Measurements from ENCODE around the gene COL4A1.

The COL4A1 gene

GRCh38 chr13:110187641-110188161 is 119.3 kb downstream of the COL4A1 start:
- Histone ChIP-seq H3K4me3 (ENCODE audit: insufficient read depth, low read depth, low read length, poor library complexity, severe bottlenecking) (no peak overlapping the region), H3K9me3 (ENCODE audit: control insufficient read depth, low read length) (no peaks in the 10 kb centered on the region), H3K4me1 (ENCODE audit: control insufficient read depth, insufficient read depth, low read length, poor library complexity, severe bottlenecking) (no peaks in the 10 kb centered on the region), H3K27ac (ENCODE audit: insufficient read depth, low read length, poor library complexity, severe bottlenecking) (no peak overlapping the region), H3K36me3 (ENCODE audit: control insufficient read depth, insufficient read depth, low read length) (no peaks in the 10 kb centered on the region), H3K27me3 (replicated peaks; ENCODE audit: control insufficient read depth, insufficient read depth, low read length, poor library complexity, severe bottlenecking) (no peaks in the 10 kb centered on the region)
- DNase-seq, result no peak

GRCh38 chr13:110186231-110186855 is 120.6 kb downstream of the COL4A1 start:
- Histone ChIP-seq H3K4me1 (ENCODE audit: control insufficient read depth, insufficient read depth, low read length, poor library complexity, severe bottlenecking) (no peaks in the 10 kb centered on the region), H3K27ac (ENCODE audit: insufficient read depth, low read length, poor library complexity, severe bottlenecking) (no peak overlapping the region), H3K4me3 (ENCODE audit: insufficient read depth, low read depth, low read length, poor library complexity, severe bottlenecking) (no peak overlapping the region), H3K27me3 (replicated peaks; ENCODE audit: control insufficient read depth, insufficient read depth, low read length, poor library complexity, severe bottlenecking) (no peaks in the 10 kb centered on the region), H3K9me3 (ENCODE audit: control insufficient read depth, low read length) (no peaks in the 10 kb centered on the region), H3K36me3 (ENCODE audit: control insufficient read depth, insufficient read depth, low read length) (no peaks in the 10 kb centered on the region)
- DNase-seq, result no peak

GRCh38 chr13:110185696-110186095 is 121.3 kb downstream of the COL4A1 start:
- H3K4me3 ChIP-seq (ENCODE audit: insufficient read depth, low read depth, low read length, poor library complexity, severe bottlenecking), result no peak overlapping the region

GRCh38 chr13:110183910-110184309 is 123.0 kb downstream of the COL4A1 start:
- no peaks in the 10 kb centered on the region for H3K4me1 ChIP-seq (ENCODE audit: control insufficient read depth, insufficient read depth, low read length, poor library complexity, severe bottlenecking)
- H3K9me3 ChIP-seq (ENCODE audit: control insufficient read depth, low read length), result no peaks in the 10 kb centered on the region
- no peak for DNase-seq
- H3K4me3 ChIP-seq (ENCODE audit: insufficient read depth, low read depth, low read length, poor library complexity, severe bottlenecking), result no peak overlapping the region
- no peaks in the 10 kb centered on the region for H3K36me3 ChIP-seq (ENCODE audit: control insufficient read depth, insufficient read depth, low read length)
- H3K27ac ChIP-seq (ENCODE audit: insufficient read depth, low read length, poor library complexity, severe bottlenecking), result no peak overlapping the region
- H3K27me3 ChIP-seq (replicated peaks; ENCODE audit: control insufficient read depth, insufficient read depth, low read length, poor library complexity, severe bottlenecking), result no peaks in the 10 kb centered on the region

More at GRCh38 chr13:110185696-110186095, 121.3 kb downstream of the COL4A1 start:
- Histone ChIP-seq H3K27ac (ENCODE audit: insufficient read depth, low read length, poor library complexity, severe bottlenecking) (no peak overlapping the region), H3K27me3 (replicated peaks; ENCODE audit: control insufficient read depth, insufficient read depth, low read length, poor library complexity, severe bottlenecking) (no peaks in the 10 kb centered on the region), H3K9me3 (ENCODE audit: control insufficient read depth, low read length) (no peaks in the 10 kb centered on the region), H3K36me3 (ENCODE audit: control insufficient read depth, insufficient read depth, low read length) (no peaks in the 10 kb centered on the region), H3K4me1 (ENCODE audit: control insufficient read depth, insufficient read depth, low read length, poor library complexity, severe bottlenecking) (no peaks in the 10 kb centered on the region)
- DNase-seq, result no peak

GRCh38 chr13:110182461-110182860 is 124.5 kb downstream of the COL4A1 start:
- no peak overlapping the region for H3K27ac ChIP-seq (ENCODE audit: insufficient read depth, low read length, poor library complexity, severe bottlenecking)
- no peaks in the 10 kb centered on the region for H3K9me3 ChIP-seq (ENCODE audit: control insufficient read depth, low read length)
- no peaks in the 10 kb centered on the region for H3K27me3 ChIP-seq (replicated peaks; ENCODE audit: control insufficient read depth, insufficient read depth, low read length, poor library complexity, severe bottlenecking)
- DNase-seq, result no peak
- H3K4me1 ChIP-seq (ENCODE audit: control insufficient read depth, insufficient read depth, low read length, poor library complexity, severe bottlenecking), result no peaks in the 10 kb centered on the region
- no peak overlapping the region for H3K4me3 ChIP-seq (ENCODE audit: insufficient read depth, low read depth, low read length, poor library complexity, severe bottlenecking)
- no peaks in the 10 kb centered on the region for H3K36me3 ChIP-seq (ENCODE audit: control insufficient read depth, insufficient read depth, low read length)

DNA sequence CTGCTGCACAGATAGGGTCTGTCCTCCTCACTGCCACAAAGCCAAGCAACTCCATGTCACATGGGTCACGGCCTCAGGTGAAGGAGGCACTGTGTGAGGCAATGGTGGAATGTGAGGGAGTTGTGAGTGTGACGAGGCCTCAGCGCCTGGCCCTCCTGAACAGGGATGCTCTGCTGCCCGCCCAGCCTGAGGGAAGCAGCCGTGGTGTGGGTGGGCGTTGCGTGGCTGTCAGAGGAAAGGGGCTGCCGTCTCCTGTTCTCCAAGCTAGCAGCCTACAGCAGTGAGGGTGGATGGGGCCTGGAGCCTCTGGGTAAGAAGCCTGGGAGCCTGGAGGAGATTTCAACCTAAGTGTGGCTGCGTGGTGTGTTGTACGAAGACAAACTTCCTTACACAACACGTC is 125.0 kb downstream of the COL4A1 start:
- Histone ChIP-seq H3K4me3 (ENCODE audit: insufficient read depth, low read depth, low read length, poor library complexity, severe bottlenecking) (no peak overlapping the region), H3K4me1 (ENCODE audit: control insufficient read depth, insufficient read depth, low read length, poor library complexity, severe bottlenecking) (no peaks in the 10 kb centered on the region), H3K36me3 (ENCODE audit: control insufficient read depth, insufficient read depth, low read length) (no peaks in the 10 kb centered on the region), H3K27me3 (replicated peaks; ENCODE audit: control insufficient read depth, insufficient read depth, low read length, poor library complexity, severe bottlenecking) (no peaks in the 10 kb centered on the region), H3K27ac (ENCODE audit: insufficient read depth, low read length, poor library complexity, severe bottlenecking) (no peak overlapping the region), H3K9me3 (ENCODE audit: control insufficient read depth, low read length) (no peaks in the 10 kb centered on the region)
- DNase-seq, result no peak

DNA sequence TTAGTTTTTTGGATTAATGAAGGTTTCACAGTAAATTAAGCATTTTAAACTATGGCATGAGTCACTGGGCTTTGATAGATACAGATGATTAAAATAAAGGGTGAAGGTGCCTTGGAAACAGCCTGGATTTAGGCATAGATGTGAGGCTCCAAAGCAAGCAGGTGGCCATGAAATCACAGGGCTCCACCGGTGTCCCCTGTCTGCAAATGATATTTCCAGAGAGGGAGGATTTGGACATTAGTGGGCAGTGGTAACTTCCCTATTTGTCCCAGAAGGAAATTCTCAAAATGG is 127.2 kb downstream of the COL4A1 start:
- Histone ChIP-seq H3K4me1 (ENCODE audit: control insufficient read depth, insufficient read depth, low read length, poor library complexity, severe bottlenecking) (no peaks in the 10 kb centered on the region), H3K27ac (ENCODE audit: insufficient read depth, low read length, poor library complexity, severe bottlenecking) (no peak overlapping the region), H3K27me3 (replicated peaks; ENCODE audit: control insufficient read depth, insufficient read depth, low read length, poor library complexity, severe bottlenecking) (no peaks in the 10 kb centered on the region), H3K36me3 (ENCODE audit: control insufficient read depth, insufficient read depth, low read length) (no peaks in the 10 kb centered on the region), H3K9me3 (ENCODE audit: control insufficient read depth, low read length) (no peaks in the 10 kb centered on the region), H3K4me3 (ENCODE audit: insufficient read depth, low read depth, low read length, poor library complexity, severe bottlenecking) (no peak overlapping the region)
- DNase-seq, result no peak

- Histone ChIP-seq H3K9me3 (ENCODE audit: control insufficient read depth, low read length) (no peaks in the 10 kb centered on the region), H3K36me3 (ENCODE audit: control insufficient read depth, insufficient read depth, low read length) (no peaks in the 10 kb centered on the region), H3K27ac (ENCODE audit: insufficient read depth, low read length, poor library complexity, severe bottlenecking) (no peak overlapping the region), H3K4me3 (ENCODE audit: insufficient read depth, low read depth, low read length, poor library complexity, severe bottlenecking) (no peak overlapping the region), H3K4me1 (ENCODE audit: control insufficient read depth, insufficient read depth, low read length, poor library complexity, severe bottlenecking) (no peaks in the 10 kb centered on the region), H3K27me3 (replicated peaks; ENCODE audit: control insufficient read depth, insufficient read depth, low read length, poor library complexity, severe bottlenecking) (no peaks in the 10 kb centered on the region)
- no peak for DNase-seq
These were observed 127.7 kb downstream of the COL4A1 start for GRCh38 chr13:110179116-110179856.

GRCh38 chr13:110177790-110178189 is 129.2 kb downstream of the COL4A1 start:
- no peaks in the 10 kb centered on the region for H3K4me1 ChIP-seq (ENCODE audit: control insufficient read depth, insufficient read depth, low read length, poor library complexity, severe bottlenecking)
- H3K9me3 ChIP-seq (ENCODE audit: control insufficient read depth, low read length), result peaks cover 7% of the 10 kb centered on the region
- H3K4me3 ChIP-seq (ENCODE audit: insufficient read depth, low read depth, low read length, poor library complexity, severe bottlenecking), result no peak overlapping the region
- no peaks in the 10 kb centered on the region for H3K36me3 ChIP-seq (ENCODE audit: control insufficient read depth, insufficient read depth, low read length)
- H3K27ac ChIP-seq (ENCODE audit: insufficient read depth, low read length, poor library complexity, severe bottlenecking), result no peak overlapping the region
- no peaks in the 10 kb centered on the region for H3K27me3 ChIP-seq (replicated peaks; ENCODE audit: control insufficient read depth, insufficient read depth, low read length, poor library complexity, severe bottlenecking)
- DNase-seq, result no peak

- H3K9me3 ChIP-seq (ENCODE audit: control insufficient read depth, low read length), result peaks cover 7% of the 10 kb centered on the region
- H3K27ac ChIP-seq (ENCODE audit: insufficient read depth, low read length, poor library complexity, severe bottlenecking), result no peak overlapping the region
- no peaks in the 10 kb centered on the region for H3K27me3 ChIP-seq (replicated peaks; ENCODE audit: control insufficient read depth, insufficient read depth, low read length, poor library complexity, severe bottlenecking)
- H3K4me1 ChIP-seq (ENCODE audit: control insufficient read depth, insufficient read depth, low read length, poor library complexity, severe bottlenecking), result no peaks in the 10 kb centered on the region
- no peak for DNase-seq
- H3K4me3 ChIP-seq (ENCODE audit: insufficient read depth, low read depth, low read length, poor library complexity, severe bottlenecking), result no peak overlapping the region
- no peaks in the 10 kb centered on the region for H3K36me3 ChIP-seq (ENCODE audit: control insufficient read depth, insufficient read depth, low read length)
These were observed 130.5 kb downstream of the COL4A1 start for GRCh38 chr13:110176431-110176830.
